GM20000 (cell line): ENCODE measurements around the gene CDR2L.

ENCODE experiments used
- DNase-seq: peaks from one replicate; pipeline ENCODE4 v3.0.0; 2012; ENCODE audit warnings: low spot score
- CTCF ChIP-seq: IDR thresholded peaks from 2 replicates; pipeline ENCODE4 v1.5.1; 2012; ENCODE audit warnings: mild to moderate bottlenecking, control low read depth; ENCODE audit errors: extremely low read depth, missing control alignments

CDR2L gene

DNA sequence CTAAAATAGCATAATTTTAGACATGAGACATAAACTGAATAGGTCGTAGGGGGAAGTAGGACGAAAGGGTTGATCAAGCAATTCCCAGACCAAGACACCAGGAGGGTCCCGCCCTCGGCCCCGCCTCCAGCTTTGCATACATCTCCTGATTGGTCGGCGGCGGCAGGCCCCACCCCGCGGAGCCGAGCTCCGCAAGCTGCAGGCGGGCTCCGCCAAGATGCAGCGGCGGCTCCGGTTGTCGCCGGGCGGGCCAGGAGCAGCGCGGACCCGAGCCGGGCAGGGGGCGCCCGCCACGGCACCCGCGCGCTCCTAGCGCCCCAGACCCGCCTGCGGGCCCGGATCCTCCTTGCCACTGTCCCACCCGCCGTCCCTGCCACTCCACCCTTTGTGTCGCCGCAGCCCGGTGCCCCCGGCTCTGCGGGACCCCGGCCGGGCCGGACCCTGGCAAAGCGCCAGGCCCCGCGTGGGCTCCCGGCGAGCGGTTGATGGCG is at the start of gene CDR2L:
CDR2L (plus strand) TSS at position 215 of the 491 bp plus-strand sequence. CDS start 412 bp downstream, outside the sequence.
- peak; percentile 97 for DNase-seq
- no peak for TF ChIP-seq CTCF

DNA sequence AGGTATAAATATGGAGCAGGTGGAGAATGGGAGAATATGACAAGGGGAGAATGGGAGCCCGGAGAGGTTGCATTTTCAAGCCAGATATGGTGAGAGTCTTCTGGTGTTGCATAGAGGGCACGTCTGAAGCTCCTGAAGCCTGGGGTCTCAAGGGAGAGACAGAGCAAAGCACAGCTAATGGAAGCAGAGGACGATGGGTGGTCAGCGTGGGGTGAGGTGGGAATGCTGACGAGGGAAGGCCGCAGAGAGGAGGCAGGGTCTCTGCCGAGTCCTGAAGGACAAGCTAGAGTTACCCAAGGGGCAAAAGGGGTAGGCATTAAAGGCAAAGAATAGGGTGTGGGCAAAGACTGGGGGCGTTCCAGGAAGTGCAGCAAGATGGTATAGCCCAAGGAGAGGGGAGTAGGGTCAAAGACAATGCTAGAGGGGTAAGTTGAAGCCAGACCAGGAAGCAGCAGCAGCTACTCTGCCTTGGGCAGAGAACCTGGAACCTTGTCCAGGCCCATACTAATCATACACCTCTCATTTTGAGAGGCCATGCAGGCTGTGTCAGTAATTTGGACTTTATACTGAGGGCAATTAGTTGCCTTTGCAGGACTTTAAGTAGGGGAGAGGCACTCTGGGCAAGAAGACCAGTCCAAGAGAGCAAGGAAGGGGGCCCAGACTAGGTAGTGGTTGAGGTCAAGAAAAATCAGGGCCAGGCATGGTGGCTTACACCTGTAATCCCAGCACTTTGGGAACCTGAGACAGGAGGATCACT is 49.1 kb upstream of the CDR2L start:
- TF ChIP-seq CTCF: no peak
- DNase-seq: no peak

- TF ChIP-seq CTCF: no peak
- DNase-seq: no peak
Measured at GRCh38 chr17:74939534-74939933, 47.9 kb upstream of the CDR2L start.

DNA sequence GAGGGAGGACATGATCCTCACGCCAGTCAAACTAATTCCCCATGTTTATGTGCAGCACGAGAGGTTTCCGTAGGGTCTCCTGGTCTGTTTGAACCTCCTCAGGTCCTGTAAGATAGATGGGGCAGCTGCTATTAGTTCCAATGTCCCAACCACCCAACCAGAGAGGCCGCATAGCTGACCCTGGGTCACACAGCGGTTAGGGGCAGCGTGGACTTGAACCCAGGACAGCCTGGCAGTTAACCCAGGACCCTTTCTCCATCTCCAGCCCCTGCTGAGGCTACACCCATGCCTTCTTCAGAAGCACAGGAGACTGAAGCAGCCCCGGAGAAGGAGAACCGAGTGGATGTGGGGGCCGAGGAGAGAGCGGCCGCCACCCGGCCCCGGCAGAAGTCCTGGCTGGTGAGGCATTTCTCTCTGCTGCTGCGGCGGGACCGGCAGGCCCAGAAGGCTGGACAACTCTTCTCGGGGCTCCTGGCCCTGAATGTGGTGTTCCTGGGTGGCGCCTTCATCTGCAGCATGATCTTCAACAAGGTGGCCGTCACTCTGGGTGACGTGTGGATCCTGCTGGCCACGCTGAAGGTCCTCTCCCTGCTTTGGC is 46.2 kb upstream of the CDR2L start:
- TF ChIP-seq CTCF: no peak
- no peak for DNase-seq

DNA sequence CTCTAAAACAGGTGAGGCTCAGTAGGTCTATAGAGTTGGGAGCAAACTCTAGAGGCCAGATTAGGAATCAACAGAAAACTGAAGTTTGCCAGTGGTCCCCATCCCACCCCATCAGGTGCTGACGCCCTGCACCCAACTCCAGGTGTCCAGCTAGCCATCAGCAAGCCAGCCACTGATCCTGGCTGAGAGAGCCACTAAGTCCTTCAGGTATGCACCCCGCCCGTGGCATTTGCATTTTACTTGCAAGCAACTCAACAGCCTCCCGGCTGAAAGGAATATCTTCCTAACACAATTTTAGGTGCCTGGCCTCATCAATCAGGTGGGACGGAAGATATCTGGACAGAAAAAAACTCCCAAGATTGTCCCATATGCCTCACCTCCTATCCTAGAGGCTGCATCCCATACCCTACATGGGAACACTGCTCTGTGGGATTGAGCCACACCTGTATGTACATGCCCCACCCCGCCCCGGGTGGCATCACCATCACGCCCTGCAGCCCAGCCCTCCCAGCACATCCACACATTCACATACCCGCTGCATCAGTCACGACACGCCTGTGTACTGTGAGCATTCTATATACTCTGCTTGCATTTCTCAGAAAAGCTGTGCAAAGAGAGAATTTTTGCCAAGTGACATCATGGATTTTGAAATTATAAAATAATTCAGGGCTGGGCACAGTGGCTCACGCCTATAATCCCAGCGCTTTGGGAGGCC is 43.5 kb upstream of the CDR2L start:
- no peak for TF ChIP-seq CTCF
- DNase-seq: no peak

- peak; percentile 84 for DNase-seq
- TF ChIP-seq CTCF: no peak
Measured at GRCh38 chr17:74945543-74945942, 41.9 kb upstream of the CDR2L start.

GRCh38 chr17:74946641-74947040 is 40.8 kb upstream of the CDR2L start:
- TF ChIP-seq CTCF: no peak
- DNase-seq: no peak
